ENCODE data around the gene NOTUM. TPM values are rescaled to one million over a fixed set of nuclear protein-coding genes. Genes with fewer than 3 reads are reported as not detected.
A peak's percentile ranks its signal among the peaks of the same experiment; 100 is the strongest.

NOTUM gene
- total RNA-seq, 1 donor from 2014 or later = 5.9 TPM

GRCh38 chr17:81973432-81973831 lies 12.4 kb upstream of the NOTUM start:
- no peak for TF ChIP-seq CTCF (IDR thresholded peaks at IDR 0.05; ENCODE audit: unreplicated experiment)

GRCh38 chr17:81968850-81969812 lies 8.1 kb upstream of the NOTUM start:
- TF ChIP-seq CTCF (IDR thresholded peaks at IDR 0.05; ENCODE audit: unreplicated experiment) = no peak
- DNase-seq (ENCODE audit: low spot score in 2 of 2, unreplicated experiment in 2 of 2) = no peak
- H3K4me3 Mint-ChIP-seq = no peak overlapping the region
- H3K27me3 Mint-ChIP-seq (ENCODE audit: low read depth) = peaks cover 11% of the 10 kb centered on the region
- H3K4me1 Mint-ChIP-seq = peaks cover 11% of the 10 kb centered on the region
- H3K9me3 Mint-ChIP-seq = peaks cover 4% of the 10 kb centered on the region
- H3K27ac Mint-ChIP-seq = no peak overlapping the region
- no peaks in the 10 kb centered on the region for H3K36me3 Mint-ChIP-seq

More at GRCh38 chr17:81973432-81973831, 12.4 kb upstream of the NOTUM start:
- Mint-ChIP-seq H3K27ac (no peak overlapping the region), H3K4me3 (no peak overlapping the region), H3K36me3 (no peaks in the 10 kb centered on the region), H3K9me3 (peaks cover 4% of the 10 kb centered on the region), H3K4me1 (peaks cover 5% of the 10 kb centered on the region), H3K27me3 (ENCODE audit: low read depth) (no peaks in the 10 kb centered on the region)
- DNase-seq (ENCODE audit: low spot score in 2 of 2, unreplicated experiment in 2 of 2) = no peak

- H3K36me3 Mint-ChIP-seq = no peaks in the 10 kb centered on the region
- no peak for DNase-seq (ENCODE audit: low spot score in 2 of 2, unreplicated experiment in 2 of 2)
- TF ChIP-seq CTCF (IDR thresholded peaks at IDR 0.05; ENCODE audit: unreplicated experiment) = no peak
- peaks cover 4% of the 10 kb centered on the region for H3K9me3 Mint-ChIP-seq
- peak overlapping the region; percentile 43 for H3K4me3 Mint-ChIP-seq
- peaks cover 18% of the 10 kb centered on the region for H3K27me3 Mint-ChIP-seq (ENCODE audit: low read depth)
- peaks cover 11% of the 10 kb centered on the region for H3K4me1 Mint-ChIP-seq
- peak overlapping the region; percentile 59 for H3K27ac Mint-ChIP-seq
These were observed 7.4 kb upstream of the NOTUM start for GRCh38 chr17:81968396-81968745.

- Mint-ChIP-seq H3K27ac (peak overlapping the region; percentile 59), H3K9me3 (peaks cover 4% of the 10 kb centered on the region), H3K36me3 (no peaks in the 10 kb centered on the region), H3K4me1 (peaks cover 11% of the 10 kb centered on the region), H3K27me3 (ENCODE audit: low read depth) (peaks cover 24% of the 10 kb centered on the region), H3K4me3 (peak overlapping the region; percentile 43)
- peak in 1 of 2 experiments; percentile 65 for DNase-seq (ENCODE audit: low spot score in 2 of 2, unreplicated experiment in 2 of 2)
- no peak for TF ChIP-seq CTCF (IDR thresholded peaks at IDR 0.05; ENCODE audit: unreplicated experiment)
These were observed 6.8 kb upstream of the NOTUM start for GRCh38 chr17:81967533-81968395.

GRCh38 chr17:81967244-81967532 lies 6.2 kb upstream of the NOTUM start:
- Mint-ChIP-seq H3K36me3 (no peaks in the 10 kb centered on the region), H3K9me3 (peaks cover under 1% of the 10 kb centered on the region), H3K27ac (no peak overlapping the region), H3K4me1 (peaks cover 11% of the 10 kb centered on the region), H3K4me3 (no peak overlapping the region), H3K27me3 (ENCODE audit: low read depth) (peaks cover 30% of the 10 kb centered on the region)
- TF ChIP-seq CTCF (IDR thresholded peaks at IDR 0.05; ENCODE audit: unreplicated experiment) = no peak
- no peak for DNase-seq (ENCODE audit: low spot score in 2 of 2, unreplicated experiment in 2 of 2)

Data from mesothelial cell of epicardium (in vitro differentiated cells).